ENCODE measurements around the gene PKM. TPM values are rescaled to one million over a fixed set of nuclear protein-coding genes. Genes with fewer than 3 reads are reported as not detected.

Gene PKM
- total and polyA plus RNA-seq, 2 donors (not counting 3 experiments of a cell fraction or from before 2014, with no cell fraction given): 689 to 968 TPM

DNA sequence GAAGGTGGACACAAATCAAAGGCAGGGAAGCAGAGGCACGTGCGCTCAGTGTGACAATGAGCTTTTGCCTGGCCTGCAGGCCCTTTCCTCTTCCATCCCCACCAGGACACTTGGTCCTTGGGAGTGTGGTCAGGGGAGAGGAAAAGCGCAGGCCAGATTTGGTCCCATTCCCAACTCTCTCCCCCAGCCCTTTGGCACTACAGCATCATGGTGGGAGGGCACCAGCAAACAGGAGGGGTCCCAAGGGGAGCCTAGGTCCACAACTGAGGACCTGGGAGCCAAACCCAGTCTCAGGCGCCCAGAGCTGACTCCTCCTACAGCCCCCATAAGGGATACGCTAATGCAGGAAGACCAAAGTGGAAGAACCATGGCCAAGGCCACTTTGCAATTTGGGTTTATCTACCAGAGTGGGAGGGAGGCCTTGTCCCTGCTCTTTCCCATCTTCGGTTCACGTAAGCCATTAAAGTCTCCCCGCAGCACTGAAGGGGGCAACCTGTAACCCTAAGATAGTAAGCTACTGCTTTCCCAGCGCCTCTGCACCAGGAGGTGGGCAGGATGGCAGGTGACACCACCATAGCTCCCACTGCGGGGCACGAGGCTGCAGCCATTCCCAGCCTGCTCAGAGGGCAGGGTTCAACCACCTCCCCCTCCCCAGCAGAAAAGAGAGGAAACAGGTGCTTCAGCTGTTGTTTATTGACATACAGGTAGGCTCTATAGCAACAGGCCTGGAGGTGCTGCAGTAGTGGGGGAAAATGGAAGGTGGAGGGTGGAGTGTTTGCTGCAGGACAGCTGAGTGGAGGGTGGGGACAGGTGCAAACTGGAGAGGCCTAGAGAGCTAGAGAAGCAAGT, 32.4 kb downstream of the PKM start:
- H3K27ac ChIP-seq (ENCODE audit: insufficient read depth, low read depth, low read length): no peak overlapping the region
- H3K4me3 ChIP-seq (replicated peaks in 1 of 3; ENCODE audit: insufficient read depth in 1 of 3, low read depth in 1 of 3, low read length in 3 of 3): no peak overlapping the region
- no peak for FAIRE-seq
- DNase-seq (ENCODE audit: low read depth, low spot score): no peak
- intact Hi-C loops (cut with micrococcal nuclease): loop anchor here (1.0 to 2.0 kb wide), 3 partner anchors 33 to 88 kb away; partner anchors contain the start of genes PARP6 and PKM
- H3K9me3 ChIP-seq (replicated peaks; ENCODE audit: control insufficient read depth, insufficient read depth, low read length): no peaks in the 10 kb centered on the region
- H3K36me3 ChIP-seq (ENCODE audit: control insufficient read depth in 2 of 2, extremely low read depth in 1 of 2, insufficient read depth in 2 of 2, low read length in 2 of 2): peaks cover 29 to 34% of the 10 kb centered on the region in 2 experiments
- H4K20me1 ChIP-seq (replicated peaks; ENCODE audit: control insufficient read depth, extremely low read depth, insufficient read depth, low read length): no peaks in the 10 kb centered on the region
- no peaks in the 10 kb centered on the region for H3K9me1 ChIP-seq (replicated peaks; ENCODE audit: control insufficient read depth, extremely low read depth, insufficient read depth, low read length)
- peaks cover 0 to 2% of the 10 kb centered on the region in 2 experiments for H3K27me3 ChIP-seq (ENCODE audit: control insufficient read depth in 2 of 2, insufficient read depth in 2 of 2, low read length in 2 of 2)
- TF ChIP-seq MYC (IDR thresholded peaks at IDR 0.05; ENCODE audit: low read depth, low read length): no peak
- no peak for TF ChIP-seq EZH2 (IDR thresholded peaks at IDR 0.05; ENCODE audit: borderline replicate concordance, low read depth, low read length, severe bottlenecking)
- no peak for TF ChIP-seq JUN (IDR thresholded peaks at IDR 0.05; ENCODE audit: borderline replicate concordance, insufficient read depth, insufficient read length, low read depth)
- TF ChIP-seq POLR2AphosphoS5 (IDR thresholded peaks at IDR 0.05; ENCODE audit: insufficient read depth, low read depth, low read length): no peak
- no peak for TF ChIP-seq POLR2A (IDR thresholded peaks at IDR 0.05; ENCODE audit: low read depth, low read length)
- no peak for TF ChIP-seq GATA2 (IDR thresholded peaks at IDR 0.05; ENCODE audit: insufficient read depth, insufficient read length, low read depth, low read length)
- TF ChIP-seq, protein P1, sequence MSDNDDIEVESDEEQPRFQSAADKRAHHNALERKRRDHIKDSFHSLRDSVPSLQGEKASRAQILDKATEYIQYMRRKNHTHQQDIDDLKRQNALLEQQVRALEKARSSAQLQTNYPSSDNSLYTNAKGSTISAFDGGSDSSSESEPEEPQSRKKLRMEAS (IDR thresholded peaks at IDR 0.05; ENCODE audit: insufficient read depth, insufficient read length): no peak
- TF ChIP-seq, protein P2, sequence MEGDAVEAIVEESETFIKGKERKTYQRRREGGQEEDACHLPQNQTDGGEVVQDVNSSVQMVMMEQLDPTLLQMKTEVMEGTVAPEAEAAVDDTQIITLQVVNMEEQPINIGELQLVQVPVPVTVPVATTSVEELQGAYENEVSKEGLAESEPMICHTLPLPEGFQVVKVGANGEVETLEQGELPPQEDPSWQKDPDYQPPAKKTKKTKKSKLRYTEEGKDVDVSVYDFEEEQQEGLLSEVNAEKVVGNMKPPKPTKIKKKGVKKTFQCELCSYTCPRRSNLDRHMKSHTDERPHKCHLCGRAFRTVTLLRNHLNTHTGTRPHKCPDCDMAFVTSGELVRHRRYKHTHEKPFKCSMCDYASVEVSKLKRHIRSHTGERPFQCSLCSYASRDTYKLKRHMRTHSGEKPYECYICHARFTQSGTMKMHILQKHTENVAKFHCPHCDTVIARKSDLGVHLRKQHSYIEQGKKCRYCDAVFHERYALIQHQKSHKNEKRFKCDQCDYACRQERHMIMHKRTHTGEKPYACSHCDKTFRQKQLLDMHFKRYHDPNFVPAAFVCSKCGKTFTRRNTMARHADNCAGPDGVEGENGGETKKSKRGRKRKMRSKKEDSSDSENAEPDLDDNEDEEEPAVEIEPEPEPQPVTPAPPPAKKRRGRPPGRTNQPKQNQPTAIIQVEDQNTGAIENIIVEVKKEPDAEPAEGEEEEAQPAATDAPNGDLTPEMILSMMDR (IDR thresholded peaks at IDR 0.05; ENCODE audit: extremely low read depth in 1 of 2, insufficient read depth in 1 of 2, low read depth in 1 of 2, low read length in 2 of 2): no peak
- TF ChIP-seq FOS (IDR thresholded peaks at IDR 0.05; ENCODE audit: borderline replicate concordance, insufficient read depth, low read length): no peak
- POLR2A ChIA-PET: no interaction called here
- H3K4me1 ChIP-seq (ENCODE audit: control insufficient read depth, extremely low read depth, insufficient read depth, low read length): peaks cover 4% of the 10 kb centered on the region
- no peak overlapping the region for H3K4me2 ChIP-seq (ENCODE audit: insufficient read depth, low read length)
- CTCF ChIA-PET: interaction anchor here (1.0 to 4.7 kb wide), 6 partner anchors 30 to 446 kb away, joined by 3 to 63 read pairs (median 4); no protein-coding TSS in a partner anchor
- H2AFZ ChIP-seq (ENCODE audit: low read depth, low read length): no peak overlapping the region
- no peak overlapping the region for H3K9ac ChIP-seq (replicated peaks; ENCODE audit: extremely low read depth, insufficient read depth, low read length)
- BruUV-seq (replicated peaks): no TSS peak
- no peaks in the 10 kb centered on the region for H3K79me2 ChIP-seq (ENCODE audit: control insufficient read depth, insufficient read depth, low read length)
- dilution Hi-C loops (cut with MboI; ENCODE audit: extremely low pct_ligation_motif_present, low sequenced_read_pairs): no loop called here
